Naive thymus-derived CD4-positive, alpha-beta T cell (primary cell): Measurements from ENCODE around the gene SETD5. TPM values are rescaled to one million over a fixed set of nuclear protein-coding genes. Genes with fewer than 3 reads are reported as not detected.

Experiments
- ATAC-seq: fragments of 150-1000 bp; cut with Tn5 transposase; 2 replicates; pipeline ENCODE4 v1.10.0; 2021; ENCODE audit warnings: mild to moderate bottlenecking, moderate library complexity
- CTCF ChIA-PET: fragments of 350-600 bp; sonication (Branson Sonifier 250); formaldehyde crosslinking; loops from one replicate; lab custom pipeline; 2021; ENCODE audit warnings: antibody characterized with exemption; lab: Charles Lee
- POLR2A ChIA-PET: fragments of 350-600 bp; sonication (Branson Sonifier 250); formaldehyde crosslinking; loops from one replicate; lab custom pipeline; 2021; ENCODE audit warnings: antibody characterized with exemption, inconsistent platforms; lab: Charles Lee
- DNase-seq, 9 donors: peaks; one replicate each; pipeline versions ENCODE4 v3.0.0 to v3.0.0-alpha.2; 2020 to 2022; ENCODE audit warnings: mixed read lengths in 1 of 9
- H3K27ac ChIP-seq: one replicate; pipeline ENCODE4 v1.7.0; 2013; ENCODE audit warnings: mild to moderate bottlenecking, low read depth, low read length, moderate library complexity
- H3K27me3 ChIP-seq, 2 donors: one replicate each; pipeline ENCODE4 v1.7.0; 2013; ENCODE audit warnings: low read length in 2 of 2, mild to moderate bottlenecking in 2 of 2, moderate library complexity in 2 of 2; ENCODE audit not compliant: control insufficient read depth in 2 of 2, insufficient read depth in 2 of 2
- H3K36me3 ChIP-seq, 3 experiments: 1 replicate in 2 of 3; 2 replicates in 1 of 3; pipeline ENCODE4 v1.7.0; 2013; ENCODE audit warnings: low read length in 3 of 3, mild to moderate bottlenecking in 3 of 3, moderate library complexity in 1 of 3; ENCODE audit not compliant: insufficient read depth in 3 of 3, control insufficient read depth in 2 of 3
- H3K4me1 ChIP-seq, 2 donors: one replicate each; pipeline ENCODE4 v1.7.0; 2013; ENCODE audit warnings: low read length in 2 of 2, mild to moderate bottlenecking in 2 of 2, moderate library complexity in 1 of 2; ENCODE audit not compliant: control insufficient read depth in 2 of 2, insufficient read depth in 2 of 2
- H3K4me3 ChIP-seq: 2 replicates; pipeline ENCODE4 v1.7.0; 2013; ENCODE audit warnings: mild to moderate bottlenecking, low read length
- H3K9me3 ChIP-seq, 3 experiments: 1 replicate in 2 of 3; 2 replicates in 1 of 3; pipeline ENCODE4 v1.7.0; 2013; ENCODE audit warnings: low read length in 3 of 3; ENCODE audit not compliant: control insufficient read depth in 2 of 3
- H3K27ac Mint-ChIP-seq, 9 donors: one replicate each; pipeline ENCODE4 v1.8.0; 2020 to 2022; ENCODE audit warnings: mixed read lengths in 9 of 9, mild to moderate bottlenecking in 8 of 9, moderate library complexity in 5 of 9, inconsistent platforms in 2 of 9
- H3K27me3 Mint-ChIP-seq, 5 donors: one replicate each; pipeline ENCODE4 v1.8.0; 2021 to 2022; ENCODE audit warnings: mixed read lengths in 5 of 5, mild to moderate bottlenecking in 1 of 5
- H3K36me3 Mint-ChIP-seq, 5 donors: one replicate each; pipeline ENCODE4 v1.8.0; 2020 to 2022; ENCODE audit warnings: mixed read lengths in 5 of 5, mild to moderate bottlenecking in 3 of 5, inconsistent platforms in 1 of 5
- H3K4me1 Mint-ChIP-seq, 7 donors: one replicate each; pipeline ENCODE4 v1.8.0; 2020 to 2022; ENCODE audit warnings: mixed read lengths in 7 of 7, mild to moderate bottlenecking in 3 of 7, inconsistent platforms in 1 of 7
- H3K4me3 Mint-ChIP-seq, 10 donors: one replicate each; pipeline ENCODE4 v1.8.0; 2020 to 2022; ENCODE audit warnings: mild to moderate bottlenecking in 10 of 10, mixed read lengths in 10 of 10, moderate library complexity in 6 of 10, inconsistent platforms in 2 of 10
- H3K9me3 Mint-ChIP-seq, 11 donors: one replicate each; pipeline ENCODE4 v1.8.0; 2020 to 2022; ENCODE audit warnings: mixed read lengths in 11 of 11, mild to moderate bottlenecking in 4 of 11, inconsistent platforms in 1 of 11, moderate library complexity in 1 of 11
- intact Hi-C, 2 donors: fragments of 100-400 bp; cut with micrococcal nuclease; formaldehyde crosslinking; loops; one replicate each; pipeline ENCODE4 v1.15.1; 2023
- polyA plus RNA-seq, 2 donors: library from polyadenylated mRNA; unstranded; fragments of 300-500 nt; fragmentation: Illumina TruSeq; gene quantifications; one replicate each; pipeline ENCODE4 v1.2.3, GENCODE V29; 2021
- total RNA-seq, 6 experiments: library from RNA in 5 of 6; stranded (reverse) in 5 of 6; gene quantifications; 1 replicate in 5 of 6; 2 replicates in 1 of 6; pipeline ENCODE4 v1.2.3 and lab custom pipeline; 2021 to 2026

Gene SETD5
- total and polyA plus RNA-seq, 7 experiments from 2014 or later = 28.7 to 157 (median 130) TPM

- H3K36me3 ChIP-seq = no peaks in the 10 kb centered on the region
- H3K4me3 ChIP-seq = no peak overlapping the region
- H3K4me1 Mint-ChIP-seq = peaks cover 1 to 9% (median 5%) of the 10 kb centered on the region in 7 donors
- ChIA-PET CTCF (no interaction called here), POLR2A (no interaction called here)
- intact Hi-C loops = loop anchor here (1.0 to 10.0 kb wide), 4 partner anchors 146 to 823 kb away; partner anchors contain the start of genes ARPC4 (in 1 of the 2), SEC13 (in 1 of the 2) and TADA3 (in 1 of the 2)
- no peak overlapping the region for H3K27ac Mint-ChIP-seq
- H3K4me1 ChIP-seq = peaks cover 7 to 11% of the 10 kb centered on the region in 2 donors
- peaks cover 23 to 34% (median 24%) of the 10 kb centered on the region in 5 donors for H3K27me3 Mint-ChIP-seq
- H3K27me3 ChIP-seq = peaks cover 5 to 15% of the 10 kb centered on the region in 2 donors
- no peak for DNase-seq
- no peak overlapping the region for H3K27ac ChIP-seq
- no peaks in the 10 kb centered on the region for H3K9me3 ChIP-seq
- peaks cover 0 to 7% (median 4%) of the 10 kb centered on the region in 5 donors for H3K36me3 Mint-ChIP-seq
- ATAC-seq = no peak
- peak overlapping the region in 1 of 10 donors; percentile 75 for H3K4me3 Mint-ChIP-seq
- H3K9me3 Mint-ChIP-seq = no peaks in the 10 kb centered on the region
Measured at GRCh38 chr3:9499455-9500107, 102.2 kb downstream of the SETD5 start.

GRCh38 chr3:9500108-9501050 is 103.0 kb downstream of the SETD5 start:
- Histone ChIP-seq H3K27ac (no peak overlapping the region), H3K4me3 (no peak overlapping the region), H3K9me3 (no peaks in the 10 kb centered on the region), H3K36me3 (no peaks in the 10 kb centered on the region), H3K27me3 (peaks cover 5 to 15% of the 10 kb centered on the region in 2 donors), H3K4me1 (peaks cover 7 to 11% of the 10 kb centered on the region in 2 donors)
- ATAC-seq (peak; percentile 77), DNase-seq (peak; percentile 27 to 78 (median 54))
- Mint-ChIP-seq H3K4me1 (peaks cover 0 to 9% (median 5%) of the 10 kb centered on the region in 7 donors), H3K27me3 (peaks cover 23 to 34% (median 26%) of the 10 kb centered on the region in 5 donors), H3K27ac (peak overlapping the region in 1 of 9 donors; percentile 36), H3K9me3 (peaks cover 0 to 2% (median 0%) of the 10 kb centered on the region in 11 donors), H3K4me3 (peak overlapping the region in 5 of 10 donors; percentile 39 to 75 (median 46)), H3K36me3 (peaks cover 0 to 5% (median 0%) of the 10 kb centered on the region in 5 donors)
- intact Hi-C loops = loop anchor here (1.0 to 10.0 kb wide), 4 partner anchors 147 to 822 kb away; partner anchors contain the start of genes ARPC4 (in 1 of the 2), SEC13 (in 1 of the 2) and TADA3 (in 1 of the 2)
- POLR2A ChIA-PET = no interaction called here
- CTCF ChIA-PET = interaction anchor here (1.2 kb wide), 1 partner anchor 95 kb away, joined by 3 read pairs; no protein-coding TSS in a partner anchor

DNA sequence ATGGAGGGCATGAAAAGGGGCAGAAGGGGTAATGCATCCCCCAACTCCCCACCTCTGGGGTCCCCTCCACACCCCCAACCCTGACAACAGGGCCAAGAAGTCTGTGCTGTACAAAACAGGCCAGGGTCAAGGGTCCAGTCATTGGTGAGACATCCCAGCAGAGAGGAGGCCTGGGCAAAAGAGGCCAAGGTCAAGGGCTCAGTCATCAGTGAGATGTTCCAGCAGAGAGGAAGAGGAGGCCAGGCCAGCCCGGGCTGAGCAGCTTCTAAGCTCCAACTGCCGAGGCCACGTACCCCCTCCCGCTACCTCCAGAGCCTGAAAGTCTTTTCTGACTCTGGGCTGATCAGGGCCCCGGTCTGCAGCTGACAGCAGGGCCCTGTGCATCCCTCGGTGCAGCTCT is 103.8 kb downstream of the SETD5 start:
- POLR2A ChIA-PET = no interaction called here
- Histone ChIP-seq H3K4me1 (peaks cover 7 to 11% of the 10 kb centered on the region in 2 donors), H3K36me3 (no peaks in the 10 kb centered on the region), H3K9me3 (no peaks in the 10 kb centered on the region), H3K27ac (no peak overlapping the region), H3K4me3 (no peak overlapping the region), H3K27me3 (peaks cover 5 to 15% of the 10 kb centered on the region in 2 donors)
- peaks cover 0 to 9% (median 5%) of the 10 kb centered on the region in 7 donors for H3K4me1 Mint-ChIP-seq
- peak overlapping the region in 1 of 9 donors; percentile 9 for H3K27ac Mint-ChIP-seq
- intact Hi-C loops = loop anchor here (5.0 to 10.0 kb wide), 3 partner anchors 294 to 821 kb away; partner anchors contain the start of genes ARPC4 (in 1 of the 2), SEC13 (in 1 of the 2) and TADA3 (in 1 of the 2)
- CTCF ChIA-PET = interaction anchor here (0.6 to 1.2 kb wide), 2 partner anchors 9 to 96 kb away, joined by 3 to 4 read pairs; no protein-coding TSS in a partner anchor
- H3K4me3 Mint-ChIP-seq = peak overlapping the region in 2 of 10 donors; percentile 46 to 75
- H3K27me3 Mint-ChIP-seq = peaks cover 23 to 39% (median 26%) of the 10 kb centered on the region in 5 donors
- ATAC-seq = no peak
- peaks cover 0 to 5% (median 0%) of the 10 kb centered on the region in 5 donors for H3K36me3 Mint-ChIP-seq
- no peak for DNase-seq
- H3K9me3 Mint-ChIP-seq = peaks cover 0 to 2% (median 0%) of the 10 kb centered on the region in 11 donors

GRCh38 chr3:9503283-9503682 is 105.9 kb downstream of the SETD5 start:
- no peak overlapping the region for H3K4me3 Mint-ChIP-seq
- Histone ChIP-seq H3K36me3 (no peaks in the 10 kb centered on the region), H3K4me1 (peaks cover 7 to 11% of the 10 kb centered on the region in 2 donors), H3K27me3 (peaks cover 5 to 15% of the 10 kb centered on the region in 2 donors), H3K9me3 (no peaks in the 10 kb centered on the region), H3K27ac (no peak overlapping the region), H3K4me3 (no peak overlapping the region)
- H3K27ac Mint-ChIP-seq = no peak overlapping the region
- H3K4me1 Mint-ChIP-seq = peaks cover 0 to 9% (median 5%) of the 10 kb centered on the region in 7 donors
- H3K27me3 Mint-ChIP-seq = peaks cover 28 to 44% (median 34%) of the 10 kb centered on the region in 5 donors
- ChIA-PET POLR2A (interaction anchor here (0.6 kb wide), 1 partner anchor 112 kb away, joined by 3 read pairs; no protein-coding TSS in a partner anchor), CTCF (interaction anchor here (0.6 to 1.6 kb wide), 6 partner anchors 86 to 527 kb away, joined by 3 to 4 read pairs (median 3); partner anchors contain the start of gene MTMR14)
- DNase-seq = peak; percentile 38 to 71 (median 60)
- intact Hi-C loops = loop anchor here (1.0 to 10.0 kb wide), 7 partner anchors 150 to 819 kb away; partner anchors contain the start of genes ARPC4 (in 1 of the 2), BRPF1 (in 1 of the 2), SEC13 (in 1 of the 2) and TADA3 (in 1 of the 2)
- H3K9me3 Mint-ChIP-seq = peaks cover 0 to 2% (median 0%) of the 10 kb centered on the region in 11 donors
- ATAC-seq = peak; percentile 71
- peaks cover 0 to 5% (median 0%) of the 10 kb centered on the region in 5 donors for H3K36me3 Mint-ChIP-seq

DNA sequence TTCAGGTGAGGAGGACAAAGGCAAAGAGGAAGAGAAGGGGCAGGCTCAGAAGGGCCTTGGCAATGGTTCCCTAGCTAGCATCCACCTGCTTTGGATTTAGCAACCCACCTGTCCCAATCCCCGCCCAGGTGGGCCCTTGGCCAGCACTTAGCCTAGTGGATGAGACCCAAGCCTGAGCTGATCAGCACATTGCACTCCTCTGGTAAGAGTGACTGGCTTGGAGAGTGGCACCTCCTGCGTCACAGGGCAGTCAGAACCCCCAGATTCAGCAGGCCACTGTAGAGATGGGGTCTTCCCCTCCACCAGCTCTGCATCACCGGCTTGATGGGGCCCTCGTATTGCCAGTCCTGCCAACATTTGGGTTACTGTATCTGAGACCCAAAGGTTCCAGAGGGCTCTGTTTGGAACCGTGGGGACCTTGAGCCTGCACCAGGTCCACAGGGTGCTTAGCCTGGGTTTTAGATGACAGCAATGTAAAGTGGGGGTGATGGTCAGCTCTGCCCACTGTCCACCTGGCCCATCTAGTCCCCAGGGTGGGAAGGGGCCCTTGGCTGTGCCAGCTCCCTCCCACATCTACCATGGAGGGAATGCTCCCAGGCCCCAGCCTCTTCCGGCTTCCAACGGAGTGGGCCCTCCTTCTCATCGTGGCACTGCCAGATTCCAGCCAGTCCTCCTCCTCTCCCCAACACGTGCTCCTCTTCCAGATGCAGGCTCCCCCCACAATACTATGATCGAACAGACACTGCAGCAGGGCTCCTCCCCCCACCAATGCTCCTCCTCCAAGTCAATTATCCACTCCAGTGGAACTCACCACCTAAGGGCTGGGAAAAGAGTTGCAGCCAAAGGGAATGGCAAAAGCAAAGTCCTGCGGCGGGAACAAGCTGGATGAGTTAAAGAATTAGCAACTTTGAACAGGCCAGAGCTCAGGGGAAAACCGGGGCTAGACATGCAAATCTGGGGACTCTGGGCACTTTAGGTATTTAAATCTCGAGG is 110.5 kb downstream of the SETD5 start:
- peaks cover 0 to 3% (median 0%) of the 10 kb centered on the region in 5 donors for H3K36me3 Mint-ChIP-seq

More for the DNA sequence above, 110.5 kb downstream of the SETD5 start:
- no peak for ATAC-seq
- DNase-seq = no peak
- H3K27ac ChIP-seq = no peak overlapping the region
- H3K27me3 Mint-ChIP-seq = peaks cover 20 to 32% (median 25%) of the 10 kb centered on the region in 5 donors
- ChIA-PET POLR2A (no interaction called here), CTCF (interaction anchor here (0.7 kb wide), 1 partner anchor 274 kb away, joined by 3 read pairs; no protein-coding TSS in a partner anchor)
- no peaks in the 10 kb centered on the region for H3K36me3 ChIP-seq
- peaks cover 0 to 5% (median 0%) of the 10 kb centered on the region in 7 donors for H3K4me1 Mint-ChIP-seq
- no peak overlapping the region for H3K4me3 Mint-ChIP-seq
- no peak overlapping the region for H3K27ac Mint-ChIP-seq
- intact Hi-C loops = loop anchor here (10.0 kb wide), 2 partner anchors 287 to 777 kb away; partner anchors contain the start of genes ARPC4 (in 1 of the 2) and TADA3 (in 1 of the 2)
- no peaks in the 10 kb centered on the region for H3K4me1 ChIP-seq
- no peaks in the 10 kb centered on the region for H3K9me3 ChIP-seq
- no peaks in the 10 kb centered on the region for H3K27me3 ChIP-seq
- H3K9me3 Mint-ChIP-seq = peaks cover 0 to 2% (median 0%) of the 10 kb centered on the region in 11 donors
- H3K4me3 ChIP-seq = no peak overlapping the region
